Hepatic stellate cell (primary cell): ENCODE data around the gene GSG1L.

Experiments
- DNase-seq: peaks from one replicate; pipeline ENCODE4 v3.0.0; 2011; ENCODE audit warnings: low spot score

GSG1L gene

GRCh38 chr16:27791404-27791719, 272.2 kb downstream of the GSG1L start:
- no peak for DNase-seq

DNA sequence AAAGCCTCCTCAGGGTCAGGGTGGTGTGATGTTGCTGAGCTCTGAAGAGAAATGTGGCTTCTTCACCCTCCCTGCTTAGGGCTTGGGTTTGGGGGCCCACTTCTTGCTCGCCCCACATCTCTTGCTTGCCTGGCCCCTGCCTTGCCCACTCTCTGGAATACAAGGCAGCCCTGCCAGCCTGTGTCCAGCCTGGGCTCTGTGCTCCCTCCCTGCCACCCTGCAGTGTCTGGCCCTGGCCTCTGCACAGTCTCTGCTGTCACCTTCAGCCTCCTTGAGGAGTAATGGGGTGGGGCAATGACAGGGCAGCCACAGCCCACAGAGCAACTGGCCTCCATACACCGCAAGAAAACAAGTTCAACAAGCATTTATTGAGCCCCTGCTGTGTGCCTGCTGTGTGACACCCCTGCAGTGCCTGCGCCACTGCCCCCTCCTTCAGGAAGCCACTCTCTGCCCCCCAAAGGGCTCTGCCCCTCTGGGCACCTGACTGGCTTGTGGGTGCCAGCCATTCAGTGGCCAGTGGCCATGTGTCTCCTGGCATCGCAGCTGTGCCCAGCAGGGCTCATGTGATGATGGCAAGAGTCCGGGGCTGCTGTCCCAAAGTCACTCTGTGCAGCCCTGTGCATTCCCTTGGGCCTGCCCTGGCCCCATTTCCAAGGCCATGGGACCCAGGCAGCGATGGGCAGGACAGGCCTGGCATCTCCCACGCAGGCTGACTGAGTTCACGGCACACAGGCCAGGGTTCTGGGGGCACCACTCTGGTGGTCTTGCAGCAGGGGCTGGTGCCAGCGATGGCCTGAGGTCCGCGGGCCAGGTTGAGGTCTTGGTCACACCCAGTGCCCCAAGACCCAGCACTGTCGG, 272.7 kb downstream of the GSG1L start:
- DNase-seq: no peak

- DNase-seq: no peak
These were observed 273.8 kb downstream of the GSG1L start for GRCh38 chr16:27789595-27790241.

DNA sequence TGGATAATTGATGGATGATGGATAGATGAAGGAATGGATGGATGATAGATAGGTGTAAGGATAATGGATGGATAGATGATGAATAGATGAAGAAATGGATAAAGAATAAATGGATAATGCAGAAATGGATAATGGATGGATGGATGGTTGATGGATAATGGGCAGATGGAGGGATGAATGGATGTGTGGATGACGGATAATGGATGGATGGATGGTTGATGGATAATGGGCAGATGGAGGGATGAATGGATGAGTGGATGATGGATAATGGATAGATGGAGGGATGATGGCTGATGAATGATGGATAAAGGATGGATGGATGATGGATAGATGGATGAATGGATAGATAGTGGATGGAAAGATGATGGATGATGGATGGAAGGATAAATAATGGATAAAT, 274.4 kb downstream of the GSG1L start:
- DNase-seq: no peak

DNA sequence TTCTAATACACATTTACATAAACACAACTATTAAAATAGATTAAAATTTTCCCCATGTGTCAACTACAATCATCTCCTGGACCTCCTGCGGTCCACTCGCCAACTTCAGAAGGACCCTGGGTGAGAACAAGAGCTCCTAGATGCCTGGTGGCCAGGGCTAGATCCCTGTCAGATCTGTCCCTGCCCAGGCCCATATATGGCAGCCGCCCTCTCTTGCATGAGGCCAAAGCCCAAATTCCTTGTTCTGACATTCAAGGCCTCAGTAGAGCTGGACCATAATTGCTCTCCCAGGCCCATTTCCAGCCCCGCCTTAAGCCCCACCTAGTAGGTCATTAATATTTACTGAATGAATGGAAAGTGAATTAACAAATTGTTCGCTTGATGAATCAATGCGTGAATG, 275.8 kb downstream of the GSG1L start:
- DNase-seq: no peak

- no peak for DNase-seq
These were observed 276.4 kb downstream of the GSG1L start for GRCh38 chr16:27786923-27787625.

DNA sequence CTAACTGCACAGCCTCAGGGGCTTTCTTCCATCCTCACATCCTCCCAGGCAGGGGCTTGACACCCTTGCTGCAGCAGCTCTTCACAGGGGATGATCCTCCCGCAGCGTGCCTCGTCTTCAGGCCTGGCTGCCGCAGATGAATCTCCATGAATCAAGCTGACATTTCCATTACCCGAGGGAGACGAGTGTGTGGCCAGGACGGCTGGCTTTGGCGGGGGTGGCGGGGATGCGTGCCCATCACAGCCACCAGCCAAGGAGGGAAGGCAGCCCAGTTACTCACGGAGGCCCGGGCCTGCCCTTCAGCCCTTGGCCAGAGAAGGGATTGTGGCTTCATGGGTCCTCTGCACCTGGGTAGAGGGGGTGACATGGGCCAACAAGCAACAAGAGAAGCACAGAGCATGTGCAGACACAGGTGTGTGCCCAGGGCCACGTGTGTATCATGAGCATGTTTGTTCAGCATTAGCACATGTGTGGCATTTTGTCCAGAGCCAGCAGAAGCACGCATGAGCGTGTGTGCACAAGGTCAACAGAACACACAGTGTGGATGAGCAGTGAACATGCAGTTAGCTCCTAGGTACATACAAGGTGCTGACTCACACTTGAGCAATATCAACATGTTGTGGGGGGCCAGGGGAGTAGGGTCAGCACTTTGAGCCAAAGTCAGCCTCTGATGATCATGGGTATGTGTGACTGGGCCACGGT, 277.1 kb downstream of the GSG1L start:
- DNase-seq: no peak

DNA sequence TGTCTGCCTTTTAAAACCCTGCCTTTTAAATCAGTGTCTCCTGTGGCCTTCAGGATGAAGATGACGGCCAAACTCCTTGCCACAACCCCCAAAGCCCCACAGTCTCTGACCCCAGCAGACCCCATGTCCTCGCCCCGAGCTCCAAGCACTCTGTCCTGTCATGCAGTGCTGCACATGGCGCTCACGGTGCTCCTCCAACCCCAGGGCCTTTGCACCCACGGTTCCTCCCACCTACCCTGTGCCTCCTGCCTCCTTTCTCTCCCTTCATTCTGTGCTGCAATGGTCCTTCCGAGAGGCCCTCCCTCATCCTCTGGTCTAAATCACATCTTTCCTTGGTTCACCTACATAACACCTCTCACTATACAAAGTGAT, 278.2 kb downstream of the GSG1L start:
- no peak for DNase-seq

- DNase-seq: peak; percentile 41
These were observed 278.9 kb downstream of the GSG1L start for GRCh38 chr16:27784351-27785306.

DNA sequence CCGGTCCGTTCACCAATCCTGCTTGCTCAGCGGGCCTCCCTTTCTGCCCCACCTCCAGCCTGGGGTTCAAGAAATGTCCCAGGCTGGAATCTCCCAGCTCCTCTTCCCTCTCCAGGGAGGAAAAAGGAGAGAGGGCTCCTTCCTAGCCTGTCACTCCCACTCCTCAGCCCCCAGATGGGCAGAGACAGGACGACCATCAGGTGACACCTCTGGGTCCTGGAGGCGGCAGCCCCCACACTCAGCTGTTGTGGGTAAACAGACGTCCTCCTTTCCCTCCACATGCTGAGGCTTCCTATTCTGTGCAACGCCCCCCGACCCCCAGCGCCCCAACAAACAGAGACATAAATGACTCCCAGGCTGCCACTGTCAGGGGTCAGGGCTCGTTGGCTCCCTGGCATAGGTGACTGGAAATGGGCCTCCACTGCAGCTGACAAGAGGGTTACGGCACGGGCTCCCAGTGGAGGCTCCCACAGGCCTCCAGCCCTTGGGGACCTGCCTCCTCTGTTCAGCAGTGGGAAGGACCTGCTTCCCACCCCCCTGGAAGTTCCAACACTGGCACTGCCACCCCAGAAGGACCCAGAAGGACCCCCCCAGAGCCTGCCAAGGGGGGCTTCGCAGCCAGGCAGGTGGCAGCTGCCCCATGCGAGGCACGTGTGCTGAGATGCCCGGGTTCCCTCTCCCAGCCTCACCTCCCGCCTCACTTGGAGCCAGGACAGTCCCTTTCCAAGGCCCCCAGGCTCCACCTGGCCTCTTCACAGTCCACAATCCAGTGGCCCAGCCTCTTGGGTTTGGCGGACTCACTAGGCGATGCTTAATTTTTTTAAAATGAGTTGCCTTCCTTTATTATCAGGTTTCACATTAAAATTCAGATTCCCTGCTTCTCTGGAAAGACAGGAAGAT, 281.3 kb downstream of the GSG1L start:
- DNase-seq: no peak

DNA sequence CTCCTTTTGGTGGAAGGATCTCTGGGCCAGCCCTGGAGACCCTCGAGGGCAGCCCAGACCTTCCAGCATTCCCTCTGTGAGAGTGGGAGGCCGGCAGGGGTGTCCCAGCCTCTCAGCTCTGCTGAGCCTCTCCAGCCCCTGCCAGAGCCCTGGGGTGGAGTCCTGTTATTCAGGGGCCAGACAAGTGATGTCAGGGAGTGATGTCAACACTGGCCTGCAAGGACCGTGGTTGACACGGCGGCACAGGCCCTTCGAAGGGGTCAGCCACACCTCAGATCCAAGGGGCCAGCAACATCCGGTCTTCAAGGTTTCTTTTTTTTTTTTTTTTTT, 282.4 kb downstream of the GSG1L start:
- DNase-seq: peak; percentile 64

DNA sequence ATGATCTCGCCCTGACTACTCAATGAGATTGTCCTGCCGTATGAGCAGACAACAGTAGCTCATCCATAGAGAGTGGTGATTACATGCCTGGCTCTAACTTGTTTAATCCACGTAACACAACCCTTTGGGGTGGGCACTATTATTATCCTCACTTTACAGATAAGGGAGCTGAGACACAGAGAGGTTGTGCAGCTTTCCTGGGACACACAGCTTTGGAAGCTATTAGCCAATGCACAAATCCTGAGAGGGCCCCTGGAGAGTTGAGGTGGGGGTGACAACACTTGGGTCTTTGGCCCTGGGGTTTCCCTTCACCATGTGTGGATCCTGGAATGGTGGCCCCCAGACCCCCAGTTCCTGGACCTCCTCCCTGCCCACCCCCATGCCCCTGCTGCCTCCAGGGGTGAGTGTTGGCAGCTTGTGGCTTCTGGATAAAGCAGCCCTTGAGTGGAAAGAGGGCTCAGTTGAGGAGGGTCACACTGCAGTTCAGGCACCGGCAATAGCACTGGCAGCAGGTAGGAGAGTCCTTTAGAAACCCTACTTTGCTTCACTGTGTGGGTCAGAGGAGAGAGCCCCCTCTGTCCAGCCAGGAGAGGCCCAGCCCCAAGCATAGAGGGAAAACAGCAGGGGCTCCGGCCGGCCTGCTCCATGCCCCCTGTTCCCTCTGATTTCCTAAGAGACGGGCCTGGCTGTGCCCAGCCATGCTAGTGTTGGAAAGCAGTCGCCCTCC, 282.9 kb downstream of the GSG1L start:
- DNase-seq: no peak

- peak; percentile 61 for DNase-seq
These were observed 283.8 kb downstream of the GSG1L start for GRCh38 chr16:27779641-27780164.

DNA sequence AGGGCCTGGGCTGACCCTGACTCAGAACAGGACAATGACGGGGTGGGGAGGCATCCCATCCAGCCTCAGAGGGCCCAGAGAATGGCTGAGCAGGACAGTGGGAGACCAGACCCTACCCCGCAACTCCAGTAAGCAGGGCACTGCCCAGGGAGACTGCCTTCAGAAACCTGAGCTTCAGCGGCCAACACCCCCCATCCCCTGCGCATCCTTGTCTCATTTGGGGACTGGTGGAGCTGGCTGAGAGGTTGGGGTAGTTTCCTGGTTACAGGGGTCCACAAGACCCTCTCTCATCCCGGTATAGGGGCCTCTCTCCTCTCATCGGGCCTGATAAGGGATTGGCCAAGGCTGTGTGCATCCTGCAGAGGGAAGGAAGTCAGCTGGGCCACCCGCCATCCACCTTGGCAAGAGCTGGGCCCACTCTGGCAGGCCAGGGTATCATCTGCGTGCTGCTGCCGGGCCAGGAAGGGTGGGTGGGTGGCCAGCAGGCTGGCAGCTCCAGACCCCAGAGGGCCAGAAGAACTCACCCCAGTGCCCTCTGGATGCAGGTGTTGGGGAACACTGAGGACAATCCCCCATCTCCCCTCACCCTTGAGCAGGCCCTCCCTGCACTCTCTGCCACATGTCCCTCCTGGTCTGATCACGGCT, 284.5 kb downstream of the GSG1L start:
- no peak for DNase-seq

DNA sequence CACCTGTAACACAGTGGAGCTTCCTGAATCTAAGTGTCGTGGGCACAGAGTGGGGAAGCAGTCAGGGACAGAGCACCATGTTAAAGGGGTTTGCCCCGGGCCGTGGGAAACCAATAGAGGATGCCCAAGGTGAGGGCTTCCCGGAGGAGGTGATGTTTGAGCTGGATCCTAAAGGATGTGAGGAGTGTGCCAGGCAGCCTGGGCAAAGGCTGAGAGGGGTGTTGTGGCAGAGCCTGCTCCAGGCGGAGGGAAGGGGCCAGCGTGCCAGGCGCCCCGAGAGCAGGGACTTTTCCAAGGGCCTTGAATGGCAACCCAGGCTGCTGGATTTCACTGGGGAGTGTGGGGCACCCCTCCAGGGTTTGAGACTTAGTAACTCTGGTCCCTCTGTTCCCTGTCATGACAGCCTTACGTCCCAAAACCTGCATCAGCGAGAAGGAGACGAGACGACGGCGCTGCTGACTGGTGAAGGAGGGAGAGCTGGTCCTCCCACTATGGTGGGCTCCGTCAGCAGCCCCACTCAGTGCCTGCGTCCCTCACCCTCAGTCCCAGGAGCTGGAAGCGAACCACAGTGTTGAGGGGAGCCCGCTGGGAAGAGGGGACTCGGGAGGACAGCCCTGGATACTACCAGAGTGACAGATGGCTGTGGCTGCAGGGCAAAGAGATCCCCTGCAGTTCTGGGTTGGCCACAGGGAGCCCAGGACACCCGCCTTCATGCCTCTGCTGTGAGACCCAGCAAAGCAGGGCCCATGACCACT, 285.2 kb downstream of the GSG1L start:
- DNase-seq: no peak

DNA sequence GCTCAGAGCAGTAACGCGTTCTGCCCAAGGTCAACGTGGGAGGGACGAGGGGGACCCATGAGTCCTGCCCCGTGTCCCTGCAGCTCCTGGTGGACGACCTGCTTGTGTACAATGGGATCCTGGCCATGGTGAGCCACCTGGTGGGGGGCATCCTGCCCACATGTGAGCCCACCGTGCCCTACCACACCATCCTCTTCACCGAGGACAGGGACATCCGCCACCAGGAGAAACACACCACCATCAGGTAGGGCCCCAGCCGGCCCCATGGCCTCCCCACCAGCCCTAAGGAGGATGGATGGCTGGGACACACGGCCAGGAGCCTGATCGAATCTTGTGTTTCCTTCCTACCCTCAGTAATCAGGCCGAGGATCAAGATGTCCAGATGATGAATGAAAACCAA, 286.0 kb downstream of the GSG1L start:
- no peak for DNase-seq

- DNase-seq: no peak
These were observed 286.8 kb downstream of the GSG1L start for GRCh38 chr16:27776556-27777225.

DNA sequence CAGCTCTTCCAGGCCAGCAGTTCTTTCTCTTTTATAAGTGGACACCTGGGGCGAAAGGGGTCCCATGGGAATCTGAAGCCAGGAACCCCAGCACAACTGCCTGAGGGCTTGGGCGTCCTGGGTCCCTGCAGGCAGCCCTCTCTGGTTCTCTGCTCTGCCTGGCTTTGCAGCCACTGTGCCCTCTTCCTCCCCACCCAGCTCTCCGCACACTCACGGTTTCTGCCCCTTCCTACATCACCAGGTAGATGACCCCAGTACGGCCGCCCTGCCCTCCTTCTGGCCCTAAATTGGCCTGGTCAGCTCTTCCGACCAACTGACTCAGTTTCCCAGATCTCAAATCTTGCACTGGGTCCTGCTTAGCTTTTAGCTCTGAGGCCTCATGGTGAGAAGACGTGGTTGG, 288.3 kb downstream of the GSG1L start:
- no peak for DNase-seq
